Measurements from ENCODE around the gene LYAR.
"Not testable (repeated sequence)": the region's sequence is repeated elsewhere in the genome, so short reads cannot be mapped to it uniquely, and the experiment has no call there.

The LYAR gene

DNA sequence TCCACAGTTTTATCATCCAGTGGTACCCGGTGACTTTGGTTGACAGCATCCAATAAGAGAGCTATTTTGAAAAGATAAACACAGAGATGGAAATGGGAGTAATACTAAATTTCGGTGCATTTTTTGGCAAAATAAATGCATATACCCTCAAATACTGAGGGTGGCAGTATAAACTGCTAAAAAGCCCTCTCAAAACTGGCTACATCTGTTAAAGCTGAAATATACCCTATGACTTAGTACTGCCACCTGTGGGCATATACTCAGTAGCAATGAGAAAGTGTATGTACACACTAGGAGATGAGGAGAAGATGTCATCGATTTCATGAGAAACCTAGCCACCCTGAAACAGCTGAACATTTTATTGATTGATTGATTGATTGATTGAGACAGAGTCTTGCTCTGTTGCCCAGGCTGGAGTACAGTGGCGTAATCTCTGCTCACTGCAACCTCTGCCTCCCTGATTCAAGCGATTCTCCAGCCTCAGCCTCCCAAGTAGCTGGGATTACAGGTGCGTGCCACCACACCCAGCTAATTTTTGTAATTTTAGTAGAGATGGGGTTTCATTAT is 29.7 kb downstream of the LYAR start:
- TF ChIP-seq CTCF (conservative IDR thresholded peaks at IDR 0.05) = peak; percentile 59
- no peak overlapping the region for H3K27ac ChIP-seq

- TF ChIP-seq CTCF (conservative IDR thresholded peaks at IDR 0.05) = no peak
- no peak overlapping the region for H3K27ac ChIP-seq
Measured at GRCh38 chr4:4259484-4260100, 30.4 kb downstream of the LYAR start.

GRCh38 chr4:4257705-4258104 is 32.2 kb downstream of the LYAR start:
- H3K27ac ChIP-seq = not testable (repeated sequence)

DNA sequence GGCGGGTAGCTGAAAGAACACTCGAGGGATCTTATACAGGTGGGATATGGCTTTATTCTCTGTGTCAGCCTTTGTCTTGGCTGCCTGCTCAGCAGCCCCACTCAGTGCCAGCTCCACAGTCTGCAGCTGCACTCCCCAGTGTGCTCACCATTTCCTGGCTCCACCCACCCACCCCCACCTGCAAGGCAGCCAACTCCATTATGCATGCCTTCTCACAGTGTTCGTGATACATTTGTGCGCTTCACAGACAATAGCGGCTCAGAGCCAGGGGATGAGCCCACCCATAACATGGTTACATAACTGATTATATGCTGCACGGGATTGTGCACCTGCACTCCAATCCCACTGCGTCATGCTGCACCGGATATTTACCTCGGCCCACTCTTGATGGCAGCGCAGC is 33.2 kb downstream of the LYAR start:
- TF ChIP-seq CTCF (conservative IDR thresholded peaks at IDR 0.05) = no peak
- no peak overlapping the region for H3K27ac ChIP-seq

- no peak overlapping the region for H3K27ac ChIP-seq
- TF ChIP-seq CTCF (conservative IDR thresholded peaks at IDR 0.05) = no peak
Measured at GRCh38 chr4:4254666-4255065, 35.3 kb downstream of the LYAR start.

DNA sequence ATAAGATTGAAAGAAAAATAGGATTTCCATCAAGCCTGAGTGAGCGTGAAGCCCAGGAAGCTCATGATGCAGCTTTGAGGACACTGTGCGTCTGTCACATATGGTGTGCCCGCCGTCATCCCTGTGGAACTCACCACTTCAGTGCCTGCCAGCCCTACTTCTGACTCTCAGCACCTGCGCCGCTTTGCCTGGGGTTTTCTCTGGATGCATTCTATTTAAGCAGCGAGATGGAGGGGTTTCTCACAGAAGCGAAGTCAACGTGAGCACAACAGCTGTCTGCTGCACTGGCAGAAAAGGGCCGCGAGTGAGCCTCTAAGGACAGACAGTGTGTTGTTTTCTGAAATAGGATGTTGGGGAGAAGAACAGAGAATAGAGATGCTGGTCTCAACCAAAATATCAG is 35.8 kb downstream of the LYAR start:
- TF ChIP-seq CTCF (conservative IDR thresholded peaks at IDR 0.05) = no peak
- H3K27ac ChIP-seq = no peak overlapping the region

DNA sequence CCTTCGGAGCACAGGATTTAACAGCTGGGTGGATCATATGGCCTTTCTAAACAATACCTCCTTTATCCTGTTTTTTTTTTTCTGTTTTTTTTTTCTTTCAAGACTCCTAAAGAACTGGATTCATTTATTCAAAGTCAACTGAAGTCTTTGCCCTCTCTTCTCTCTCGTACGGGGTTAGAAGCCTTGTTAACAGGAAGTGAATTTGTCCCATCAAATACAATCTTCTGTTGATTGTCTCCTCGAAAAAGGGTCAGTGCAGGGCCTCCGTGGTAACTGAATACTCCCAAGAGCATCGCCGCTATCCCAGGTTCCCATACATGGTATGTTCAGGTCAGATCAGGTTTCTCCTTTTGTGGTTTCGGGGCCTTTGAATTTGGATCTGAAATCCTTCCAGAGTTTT is 40.1 kb downstream of the LYAR start:
- no peak for TF ChIP-seq CTCF (conservative IDR thresholded peaks at IDR 0.05)
- no peak overlapping the region for H3K27ac ChIP-seq

GRCh38 chr4:4249342-4249741 is 40.6 kb downstream of the LYAR start:
- peak overlapping the region; percentile 92 for H3K27ac ChIP-seq

- peak overlapping the region; percentile 92 for H3K27ac ChIP-seq
- TF ChIP-seq CTCF (conservative IDR thresholded peaks at IDR 0.05) = no peak
Measured at GRCh38 chr4:4248885-4249203, 41.1 kb downstream of the LYAR start.
